Measurements from ENCODE around the gene REC8. TPM values are rescaled to one million over a fixed set of nuclear protein-coding genes. Genes with fewer than 3 reads are reported as not detected.

REC8 gene
- total RNA-seq, 2 donors from 2014 or later, result 7.8 to 8.9 TPM

GRCh38 chr14:24204163-24205146 is 32.6 kb downstream of the REC8 start:
- peaks cover 6 to 19% of the 10 kb centered on the region in 2 donors for H3K36me3 ChIP-seq (replicated peaks in 1 of 2; ENCODE audit: insufficient read depth in 1 of 2, low read depth in 2 of 2)
- intact Hi-C loops (cut with DNase I), result no loop called here
- H3K4me3 ChIP-seq, result no peak overlapping the region
- ATAC-seq (no peak), DNase-seq (peak in 1 of 4 donors; percentile 1)
- TF ChIP-seq POLR2A (IDR thresholded peaks at IDR 0.05), result no peak
- no peak for TF ChIP-seq CTCF (IDR thresholded peaks at IDR 0.05)
- no peaks in the 10 kb centered on the region for H3K9me3 ChIP-seq
- H3K27me3 ChIP-seq, result no peaks in the 10 kb centered on the region
- H3K4me1 ChIP-seq, result peaks cover 5% of the 10 kb centered on the region
- WGBS, 2 donors, result 89 to 91% methylated on average over 7 of the region's 7 CpGs
- H3K27ac ChIP-seq, result no peak overlapping the region

GRCh38 chr14:24206260-24207103 is 34.6 kb downstream of the REC8 start:
- intact Hi-C loops (cut with DNase I), result no loop called here
- peaks cover 6 to 22% of the 10 kb centered on the region in 2 donors for H3K36me3 ChIP-seq (replicated peaks in 1 of 2; ENCODE audit: insufficient read depth in 1 of 2, low read depth in 2 of 2)
- no peak overlapping the region for H3K4me3 ChIP-seq
- peak in 1 of 4 donors; percentile 10 for DNase-seq
- ATAC-seq, result no peak
- no peak overlapping the region for H3K27ac ChIP-seq
- H3K9me3 ChIP-seq, result no peaks in the 10 kb centered on the region
- TF ChIP-seq POLR2A (IDR thresholded peaks at IDR 0.05) (no peak), CTCF (IDR thresholded peaks at IDR 0.05) (no peak)
- H3K4me1 ChIP-seq, result peaks cover 4% of the 10 kb centered on the region
- 86 to 89% methylated on average over 11 of the region's 11 CpGs for WGBS, 2 donors
- no peaks in the 10 kb centered on the region for H3K27me3 ChIP-seq

- H3K4me3 ChIP-seq, result no peak overlapping the region
- H3K27ac ChIP-seq, result no peak overlapping the region
- DNase-seq, result peak in 1 of 4 donors; percentile 7
- intact Hi-C loops (cut with DNase I), result no loop called here
- no peaks in the 10 kb centered on the region for H3K27me3 ChIP-seq
- H3K36me3 ChIP-seq (replicated peaks in 1 of 2; ENCODE audit: insufficient read depth in 1 of 2, low read depth in 2 of 2), result peaks cover 6 to 22% of the 10 kb centered on the region in 2 donors
- WGBS, 2 donors, result 92 to 93% methylated on average over 5 of the region's 5 CpGs
- no peaks in the 10 kb centered on the region for H3K9me3 ChIP-seq
- no peak for ATAC-seq
- peaks cover 9% of the 10 kb centered on the region for H3K4me1 ChIP-seq
- TF ChIP-seq POLR2A (IDR thresholded peaks at IDR 0.05), result no peak
- TF ChIP-seq CTCF (IDR thresholded peaks at IDR 0.05), result no peak
Measured at GRCh38 chr14:24207104-24207551, 35.2 kb downstream of the REC8 start.

GRCh38 chr14:24207625-24208024 is 35.7 kb downstream of the REC8 start:
- no peaks in the 10 kb centered on the region for H3K27me3 ChIP-seq
- DNase-seq, result peak in 1 of 4 donors; percentile 7
- no peak overlapping the region for H3K4me3 ChIP-seq
- ATAC-seq, result no peak
- H3K4me1 ChIP-seq, result peaks cover 14% of the 10 kb centered on the region
- H3K27ac ChIP-seq, result no peak overlapping the region
- WGBS, 2 donors, result 100% methylated on average over 2 of the region's 2 CpGs
- H3K36me3 ChIP-seq (replicated peaks in 1 of 2; ENCODE audit: insufficient read depth in 1 of 2, low read depth in 2 of 2), result peaks cover 6 to 22% of the 10 kb centered on the region in 2 donors
- intact Hi-C loops (cut with DNase I), result no loop called here
- no peak for TF ChIP-seq POLR2A (IDR thresholded peaks at IDR 0.05)
- no peaks in the 10 kb centered on the region for H3K9me3 ChIP-seq

GRCh38 chr14:24211311-24211710 is 39.4 kb downstream of the REC8 start:
- Histone ChIP-seq H3K4me3 (no peak overlapping the region), H3K27me3 (no peaks in the 10 kb centered on the region), H3K9me3 (no peaks in the 10 kb centered on the region), H3K36me3 (replicated peaks in 1 of 2; ENCODE audit: insufficient read depth in 1 of 2, low read depth in 2 of 2) (peaks cover 6 to 18% of the 10 kb centered on the region in 2 donors), H3K4me1 (peaks cover 30% of the 10 kb centered on the region), H3K27ac (no peak overlapping the region)
- DNase-seq (no peak), ATAC-seq (no peak)
- WGBS, 2 donors, result 87 to 90% methylated on average over 6 of the region's 6 CpGs
- intact Hi-C loops (cut with DNase I), result no loop called here
- TF ChIP-seq CTCF (IDR thresholded peaks at IDR 0.05) (no peak), POLR2A (IDR thresholded peaks at IDR 0.05) (no peak)
